Naive B cell (primary cell): ENCODE data around the gene ZFAND3. TPM values are rescaled to one million over a fixed set of nuclear protein-coding genes. Genes with fewer than 3 reads are reported as not detected.
A peak's percentile ranks its signal among the peaks of the same experiment; 100 is the strongest.
"Not testable (repeated sequence)": the region's sequence is repeated elsewhere in the genome, so short reads cannot be mapped to it uniquely, and the experiment has no call there.

Source experiments
- ATAC-seq, 2 donors: fragments of 150-1000 bp; cut with Tn5 transposase; 2 replicates each; pipeline ENCODE4 v1.10.0; 2021; ENCODE audit warnings: low read depth in 2 of 2, mild to moderate bottlenecking in 2 of 2, moderate library complexity in 2 of 2
- DNase-seq: peaks from one replicate; pipeline ENCODE4 v3.0.0; 2022
- H3K27ac Mint-ChIP-seq, 6 donors: one replicate each; pipeline ENCODE4 v1.8.0; 2020 to 2022; ENCODE audit warnings: mild to moderate bottlenecking in 6 of 6, mixed read lengths in 6 of 6, moderate library complexity in 5 of 6, inconsistent platforms in 2 of 6
- H3K27me3 Mint-ChIP-seq, 3 donors: one replicate each; pipeline ENCODE4 v1.8.0; 2021 to 2022; ENCODE audit warnings: mixed read lengths in 3 of 3, mild to moderate bottlenecking in 1 of 3
- H3K36me3 Mint-ChIP-seq, 2 donors: one replicate each; pipeline ENCODE4 v1.8.0; 2020 to 2022; ENCODE audit warnings: mixed read lengths in 2 of 2, inconsistent platforms in 1 of 2, mild to moderate bottlenecking in 1 of 2
- H3K4me1 Mint-ChIP-seq, 3 donors: one replicate each; pipeline ENCODE4 v1.8.0; 2020 to 2022; ENCODE audit warnings: mixed read lengths in 3 of 3, inconsistent platforms in 1 of 3, mild to moderate bottlenecking in 1 of 3, moderate library complexity in 1 of 3
- H3K4me3 Mint-ChIP-seq, 8 donors: one replicate each; pipeline ENCODE4 v1.8.0; 2020 to 2022; ENCODE audit warnings: mild to moderate bottlenecking in 8 of 8, mixed read lengths in 8 of 8, moderate library complexity in 8 of 8, inconsistent platforms in 2 of 8
- H3K9me3 Mint-ChIP-seq, 7 donors: one replicate each; pipeline ENCODE4 v1.8.0; 2020 to 2022; ENCODE audit warnings: mixed read lengths in 7 of 7, mild to moderate bottlenecking in 5 of 7, inconsistent platforms in 2 of 7, moderate library complexity in 1 of 7
- polyA plus RNA-seq, 6 donors: library from polyadenylated mRNA; unstranded; fragments of 300-500 nt; fragmentation: Illumina TruSeq; gene quantifications; one replicate each; pipeline ENCODE4 v1.2.3, GENCODE V29; 2021; ENCODE audit warnings: low read depth in 6 of 6

The ZFAND3 gene
- polyA plus RNA-seq, 6 donors from 2014 or later, result 1.9 to 6.7 (median 4.4) TPM

DNA sequence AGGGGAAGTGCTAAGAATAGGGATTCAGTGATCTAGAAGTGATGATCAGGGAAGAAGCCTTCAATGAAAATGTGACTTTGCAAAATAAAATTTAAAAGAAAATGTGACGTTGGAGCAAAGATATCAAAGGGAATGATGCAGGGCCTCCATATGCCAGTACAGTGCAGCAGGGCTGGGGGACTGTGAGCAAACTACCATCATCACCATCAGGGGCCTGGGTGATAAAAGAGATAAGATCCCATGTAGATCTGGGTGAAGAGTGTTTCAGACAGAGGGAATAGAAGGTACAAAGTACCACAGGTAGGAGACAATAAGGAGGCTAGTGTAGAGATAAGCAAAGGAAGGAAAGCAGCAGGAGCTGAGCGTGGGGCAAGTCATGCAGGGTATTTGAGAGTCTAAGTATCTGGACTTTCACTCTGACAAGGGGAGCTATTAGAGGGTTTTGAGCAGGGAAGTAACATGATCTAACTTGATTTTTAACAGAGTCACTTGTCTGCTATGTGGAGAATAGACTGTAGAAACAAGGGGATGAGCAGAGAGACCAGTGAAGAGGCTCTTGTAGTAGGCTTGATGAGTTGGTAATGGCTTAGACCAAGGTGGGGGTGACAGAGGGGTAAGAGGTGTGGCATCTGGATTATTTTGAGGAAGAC is 295.6 kb downstream of the ZFAND3 start:
- peaks cover 0 to 23% (median 2%) of the 10 kb centered on the region in 3 donors for H3K4me1 Mint-ChIP-seq
- peaks cover 8 to 16% of the 10 kb centered on the region in 2 donors for H3K36me3 Mint-ChIP-seq

DNA sequence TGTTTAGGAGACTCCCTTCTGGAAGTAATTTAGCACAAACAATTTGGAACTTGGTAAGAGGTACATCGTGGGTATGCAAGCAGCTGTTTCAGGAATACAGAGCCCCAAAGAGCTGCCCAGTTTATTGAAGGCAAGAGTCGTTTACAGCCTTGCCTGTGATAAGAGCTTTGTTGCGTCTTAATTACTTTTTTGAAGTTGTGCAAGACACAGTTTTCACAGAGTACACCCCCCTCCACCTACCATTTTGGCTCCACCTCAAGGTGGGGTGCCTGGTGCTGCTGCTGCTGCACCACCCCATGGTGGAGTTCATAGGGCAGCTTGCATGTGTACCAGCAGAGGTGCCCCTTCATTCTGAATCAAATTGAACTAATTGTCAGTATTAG is 296.1 kb downstream of the ZFAND3 start:
- no peaks in the 10 kb centered on the region for H3K27me3 Mint-ChIP-seq
- ATAC-seq (no peak), DNase-seq (no peak)
- H3K4me3 Mint-ChIP-seq, result no peak overlapping the region
- H3K4me1 Mint-ChIP-seq, result peaks cover 0 to 21% (median 2%) of the 10 kb centered on the region in 3 donors
- no peaks in the 10 kb centered on the region for H3K9me3 Mint-ChIP-seq
- peaks cover 8 to 21% of the 10 kb centered on the region in 2 donors for H3K36me3 Mint-ChIP-seq
- H3K27ac Mint-ChIP-seq, result peak overlapping the region in 1 of 6 donors; percentile 75

More for the DNA sequence above, 295.6 kb downstream of the ZFAND3 start:
- ATAC-seq (no peak), DNase-seq (no peak)
- Mint-ChIP-seq H3K4me3 (no peak overlapping the region), H3K9me3 (no peaks in the 10 kb centered on the region), H3K27ac (peak overlapping the region in 3 of 6 donors; percentile 60 to 75 (median 67)), H3K27me3 (no peaks in the 10 kb centered on the region)

DNA sequence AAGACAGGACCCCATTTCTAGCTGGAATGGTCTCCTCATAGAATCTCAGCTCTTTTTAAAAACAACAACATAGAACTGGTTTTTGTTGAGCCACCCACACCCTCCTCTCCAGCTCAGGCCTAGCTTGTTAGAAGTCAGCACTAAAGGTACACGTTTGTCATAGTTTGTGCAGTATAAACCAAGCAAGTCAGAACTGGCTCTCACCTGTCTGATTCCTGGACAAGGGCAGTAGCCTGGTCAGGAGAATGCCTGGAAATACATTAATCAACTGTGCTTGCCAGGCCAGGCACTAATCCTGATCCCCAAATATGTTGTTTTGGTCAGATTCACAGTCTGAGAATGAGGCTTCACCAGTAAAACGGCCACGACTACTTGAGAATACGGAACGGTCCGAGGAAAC is 296.7 kb downstream of the ZFAND3 start:
- Mint-ChIP-seq H3K36me3 (peaks cover 8 to 24% of the 10 kb centered on the region in 2 donors), H3K4me1 (peaks cover 0 to 21% (median 0%) of the 10 kb centered on the region in 3 donors), H3K27ac (peak overlapping the region in 1 of 6 donors; percentile 8), H3K27me3 (no peaks in the 10 kb centered on the region), H3K4me3 (no peak overlapping the region), H3K9me3 (no peaks in the 10 kb centered on the region)
- DNase-seq, result no peak
- no peak for ATAC-seq

DNA sequence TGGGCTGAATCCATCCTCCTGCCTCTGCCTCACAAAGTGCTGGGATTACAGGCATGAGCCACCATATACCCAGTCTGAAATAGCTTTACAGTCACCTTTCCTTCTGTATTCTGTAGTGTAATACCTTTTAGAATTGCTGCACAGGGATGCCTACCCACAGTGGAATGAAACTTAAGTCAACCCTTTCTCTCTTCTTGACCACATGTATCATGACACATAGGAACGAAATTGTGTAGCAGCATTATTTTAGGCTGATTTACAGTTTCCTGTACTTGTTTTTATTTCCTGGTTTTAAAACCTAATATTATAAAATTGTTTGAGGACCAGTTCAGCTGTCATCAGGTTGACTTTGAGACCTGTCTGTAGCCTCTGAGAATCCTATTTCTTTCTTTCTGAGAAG is 297.8 kb downstream of the ZFAND3 start:
- ATAC-seq (no peak), DNase-seq (no peak)
- Mint-ChIP-seq H3K4me1 (peaks cover 0 to 15% (median 0%) of the 10 kb centered on the region in 3 donors), H3K4me3 (no peak overlapping the region), H3K36me3 (peaks cover 16 to 29% of the 10 kb centered on the region in 2 donors), H3K27me3 (no peaks in the 10 kb centered on the region), H3K27ac (no peak overlapping the region), H3K9me3 (no peaks in the 10 kb centered on the region)

DNA sequence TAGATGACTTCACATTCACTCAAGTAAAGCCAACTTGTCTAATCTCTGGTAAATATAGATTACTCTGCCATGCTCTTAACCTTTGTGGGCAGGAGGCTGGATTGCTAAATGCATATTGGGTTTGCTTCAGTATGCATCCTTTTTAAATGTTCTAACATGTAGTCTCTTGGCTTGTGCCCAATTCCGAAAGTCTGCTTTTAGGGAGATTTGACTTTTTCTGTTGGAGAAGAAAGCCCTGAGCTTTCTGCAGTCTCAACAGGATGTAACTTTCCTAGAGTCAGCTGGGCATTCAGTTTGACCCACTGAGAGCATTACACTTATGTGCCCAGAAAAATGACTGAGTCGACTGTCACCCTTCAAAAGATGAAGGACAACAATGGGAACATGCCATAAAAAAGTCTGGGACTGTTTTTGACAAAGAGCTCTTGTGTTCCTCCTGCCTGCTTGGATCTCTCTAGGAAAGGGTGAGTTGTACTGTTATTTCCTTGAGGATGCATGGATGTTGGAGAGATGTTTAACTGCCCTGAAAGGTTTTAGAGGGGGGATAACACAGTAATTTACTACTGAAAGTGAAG is 299.4 kb downstream of the ZFAND3 start:
- Mint-ChIP-seq H3K27ac (peak overlapping the region in 1 of 6 donors; percentile 8), H3K4me3 (no peak overlapping the region), H3K9me3 (no peaks in the 10 kb centered on the region), H3K4me1 (peaks cover 0 to 7% (median 4%) of the 10 kb centered on the region in 3 donors), H3K36me3 (peaks cover 31 to 44% of the 10 kb centered on the region in 2 donors), H3K27me3 (no peaks in the 10 kb centered on the region)
- ATAC-seq (no peak), DNase-seq (no peak)

DNA sequence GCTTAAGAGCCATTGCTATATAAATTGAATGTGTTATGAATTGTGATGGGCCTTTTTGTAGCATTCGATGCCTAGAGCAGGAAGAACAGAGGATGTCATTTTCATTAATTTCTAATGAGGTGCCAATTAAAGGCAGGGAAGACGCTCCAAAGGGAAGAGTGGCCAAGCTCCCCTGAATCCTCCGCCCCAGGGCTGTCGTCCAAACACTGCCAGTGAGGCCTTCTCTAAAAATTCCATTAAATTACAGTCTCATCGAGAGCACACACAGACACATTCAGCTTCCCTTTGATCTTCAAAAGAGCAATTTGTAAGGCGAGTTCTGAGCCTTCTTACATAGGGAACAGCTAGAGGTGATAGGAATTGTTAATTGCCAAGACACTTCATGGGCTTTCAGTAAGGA is 300.0 kb downstream of the ZFAND3 start:
- H3K27me3 Mint-ChIP-seq, result no peaks in the 10 kb centered on the region
- no peak for ATAC-seq
- no peak overlapping the region for H3K4me3 Mint-ChIP-seq
- no peak for DNase-seq
- peaks cover 31 to 45% of the 10 kb centered on the region in 2 donors for H3K36me3 Mint-ChIP-seq
- peaks cover 0 to 4% (median under 1%) of the 10 kb centered on the region in 3 donors for H3K4me1 Mint-ChIP-seq
- no peak overlapping the region for H3K27ac Mint-ChIP-seq
- no peaks in the 10 kb centered on the region for H3K9me3 Mint-ChIP-seq

DNA sequence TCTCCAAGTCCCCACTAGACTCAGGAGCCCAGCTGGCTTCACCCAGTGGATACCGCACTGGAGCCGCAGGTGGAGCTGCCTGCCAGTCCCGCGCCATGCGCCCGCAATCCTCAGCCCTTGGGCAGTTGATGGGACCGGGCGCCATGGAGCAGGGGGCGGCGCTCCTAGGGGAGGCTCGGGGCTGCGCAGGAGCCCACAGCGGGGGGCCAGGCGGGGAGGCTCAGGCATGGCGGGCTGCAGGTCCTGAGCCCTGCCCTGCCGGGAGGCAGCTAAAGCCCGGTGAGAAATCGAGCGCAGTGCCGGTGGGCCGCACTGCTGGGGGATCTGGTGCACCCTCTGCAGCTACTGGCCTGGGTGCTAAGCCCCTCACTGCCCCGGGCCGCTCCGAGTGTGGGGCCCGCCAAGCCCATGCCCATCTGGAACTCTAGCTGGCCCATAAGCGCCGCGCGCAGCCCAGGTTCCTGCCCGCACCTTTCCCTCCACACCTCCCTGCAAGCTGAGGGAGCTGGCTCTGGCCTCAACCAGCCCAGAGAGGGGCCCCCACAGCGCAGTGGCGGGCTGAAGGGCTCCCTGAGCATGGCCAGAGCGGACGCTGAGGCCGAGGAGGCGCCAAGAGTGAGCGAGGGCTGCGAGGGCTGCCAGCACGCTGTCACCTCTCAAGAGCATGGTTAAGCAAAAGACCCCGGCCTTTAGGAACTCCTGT is 304.8 kb downstream of the ZFAND3 start:
- not testable (repeated sequence) for H3K4me3 Mint-ChIP-seq, DNase-seq, ATAC-seq, H3K27me3 Mint-ChIP-seq, H3K9me3 Mint-ChIP-seq, H3K27ac Mint-ChIP-seq
- H3K4me1 Mint-ChIP-seq, result peaks cover 5 to 20% (median 6%) of the 10 kb centered on the region in 3 donors
- H3K36me3 Mint-ChIP-seq, result peaks cover 33 to 62% of the 10 kb centered on the region in 2 donors

DNA sequence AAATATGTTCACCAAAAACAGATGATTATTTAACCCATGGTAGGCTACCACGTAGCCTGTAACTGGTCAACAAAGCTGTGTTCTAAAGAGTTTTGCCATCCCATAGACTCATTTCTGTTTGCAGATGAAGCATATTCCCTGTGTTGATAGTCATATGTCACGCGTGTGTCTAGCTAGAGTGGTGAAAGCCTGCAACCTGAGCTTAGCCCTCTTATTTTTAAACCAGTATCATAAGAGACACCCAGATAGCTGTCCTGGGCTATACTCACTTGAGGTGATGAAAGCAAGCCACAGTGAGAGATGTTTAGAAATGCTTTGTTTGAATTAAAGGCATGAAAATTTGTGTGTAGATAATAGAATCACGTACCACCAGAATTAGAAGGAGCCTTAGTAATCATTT is 307.8 kb downstream of the ZFAND3 start:
- H3K27me3 Mint-ChIP-seq, result no peaks in the 10 kb centered on the region
- H3K27ac Mint-ChIP-seq, result no peak overlapping the region
- no peak overlapping the region for H3K4me3 Mint-ChIP-seq
- ATAC-seq, result no peak
- H3K9me3 Mint-ChIP-seq, result peaks cover 0 to 7% (median 2%) of the 10 kb centered on the region in 7 donors
- no peak for DNase-seq
- peaks cover 5 to 30% (median 26%) of the 10 kb centered on the region in 3 donors for H3K4me1 Mint-ChIP-seq
- peaks cover 31 to 45% of the 10 kb centered on the region in 2 donors for H3K36me3 Mint-ChIP-seq

DNA sequence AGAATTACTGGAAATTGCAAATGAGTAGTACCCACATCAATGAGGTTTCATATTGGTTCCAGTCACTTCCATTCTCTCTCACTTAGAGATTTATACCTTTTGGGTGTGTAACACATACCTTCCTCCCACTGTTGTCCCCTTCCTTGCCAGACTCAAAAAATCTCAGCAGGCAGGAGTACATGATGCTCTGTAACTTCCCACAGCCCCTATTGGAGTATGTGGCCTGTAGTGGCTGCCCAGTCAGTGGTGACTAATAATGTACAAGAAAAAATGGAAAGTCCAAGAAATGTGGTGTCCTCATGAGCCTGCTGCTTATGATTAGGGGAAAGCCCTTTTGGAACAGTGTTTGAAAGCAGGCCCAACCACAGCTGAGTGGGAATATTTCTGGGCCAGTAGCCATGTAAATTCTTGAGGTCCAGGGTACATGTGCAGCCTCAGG is 312.0 kb downstream of the ZFAND3 start:
- ATAC-seq (no peak), DNase-seq (no peak)
- no peak overlapping the region for H3K27ac Mint-ChIP-seq
- peaks cover 0 to 7% (median 0%) of the 10 kb centered on the region in 7 donors for H3K9me3 Mint-ChIP-seq
- H3K4me1 Mint-ChIP-seq, result peaks cover 6 to 38% (median 31%) of the 10 kb centered on the region in 3 donors
- peaks cover 16 to 38% of the 10 kb centered on the region in 2 donors for H3K36me3 Mint-ChIP-seq
- no peaks in the 10 kb centered on the region for H3K27me3 Mint-ChIP-seq
- no peak overlapping the region for H3K4me3 Mint-ChIP-seq

DNA sequence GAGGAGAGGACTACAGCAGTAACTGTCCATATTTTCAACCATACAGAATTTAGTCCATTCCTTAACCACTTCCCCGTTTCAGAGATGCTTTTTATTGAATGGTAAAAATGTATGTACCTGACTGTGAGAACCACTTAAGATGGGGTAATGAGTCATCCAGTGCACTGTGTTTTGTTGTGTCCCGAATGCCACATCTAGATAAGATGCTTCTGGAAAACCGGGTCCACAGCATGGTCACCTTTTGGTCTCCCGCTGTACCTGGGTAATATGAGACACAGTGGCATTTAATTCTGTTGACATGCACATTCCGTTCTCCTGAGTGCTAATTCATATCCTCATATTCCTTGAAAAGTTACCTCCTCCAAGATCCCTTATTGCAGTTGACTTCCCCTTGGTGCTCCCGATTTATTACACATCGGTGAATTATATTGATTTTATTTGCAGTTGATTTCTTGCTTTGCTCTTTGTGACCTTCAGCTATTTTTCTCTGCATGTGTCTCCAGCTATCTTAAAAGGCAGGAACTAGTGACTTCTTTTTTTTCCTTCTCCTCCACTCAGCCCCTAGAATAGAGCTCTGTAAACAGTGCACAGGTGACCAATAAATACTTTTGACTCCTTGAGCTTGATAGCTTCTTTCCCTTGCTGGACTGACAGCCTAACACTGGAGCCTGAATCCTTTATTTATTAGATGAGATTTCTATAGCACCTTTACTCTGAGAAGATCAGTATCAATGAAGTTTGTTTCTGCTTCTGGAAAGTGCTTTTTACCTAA is 314.6 kb downstream of the ZFAND3 start:
- Mint-ChIP-seq H3K4me3 (peak overlapping the region in 1 of 8 donors; percentile 3), H3K4me1 (peaks cover 9 to 28% (median 27%) of the 10 kb centered on the region in 3 donors), H3K9me3 (peaks cover 0 to 7% (median 0%) of the 10 kb centered on the region in 7 donors), H3K27ac (no peak overlapping the region), H3K27me3 (no peaks in the 10 kb centered on the region), H3K36me3 (peaks cover 17 to 26% of the 10 kb centered on the region in 2 donors)
- ATAC-seq (no peak), DNase-seq (no peak)

DNA sequence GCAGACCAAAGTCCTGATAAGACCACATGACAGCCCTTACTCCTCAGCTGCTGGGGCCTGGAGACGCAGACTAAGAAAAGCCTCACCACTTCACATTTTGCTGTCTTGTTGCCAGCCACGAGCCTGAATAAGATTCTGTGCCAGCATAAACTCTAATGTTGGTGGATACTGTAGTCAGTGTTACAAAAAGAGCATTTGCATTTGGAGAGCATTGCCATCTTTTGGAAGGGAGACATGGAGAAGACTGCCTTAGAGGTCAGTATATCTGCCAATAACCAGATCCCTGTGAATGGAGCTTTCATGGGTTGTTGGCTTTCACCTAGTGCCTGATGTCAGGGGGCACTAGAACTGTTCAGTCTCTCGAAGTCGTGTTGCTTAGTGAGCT is 315.2 kb downstream of the ZFAND3 start:
- Mint-ChIP-seq H3K4me3 (peak overlapping the region in 1 of 8 donors; percentile 3), H3K9me3 (peaks cover 0 to 2% (median 0%) of the 10 kb centered on the region in 7 donors), H3K4me1 (peaks cover 10 to 31% (median 28%) of the 10 kb centered on the region in 3 donors), H3K27me3 (no peaks in the 10 kb centered on the region), H3K27ac (no peak overlapping the region), H3K36me3 (peaks cover 12 to 27% of the 10 kb centered on the region in 2 donors)
- ATAC-seq, result no peak
- DNase-seq, result no peak

DNA sequence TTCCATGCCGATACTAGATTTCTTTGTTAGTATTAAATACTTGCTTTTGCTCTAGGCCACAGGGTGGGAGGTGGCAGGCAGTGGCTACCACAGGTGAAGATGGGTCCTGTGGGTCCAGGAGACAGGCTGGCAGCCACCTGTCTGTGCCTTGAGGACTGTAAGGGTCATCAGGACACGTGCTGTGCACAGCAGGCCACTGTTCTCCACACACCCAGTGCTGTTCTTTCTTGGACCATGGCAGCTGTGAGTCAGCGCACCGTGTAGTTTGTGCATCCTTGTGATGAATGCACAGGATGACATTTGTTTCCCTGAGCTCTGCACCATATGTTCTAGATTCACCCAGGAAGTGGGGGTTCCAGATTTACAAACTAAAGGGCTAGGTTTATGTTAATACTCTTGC is 317.0 kb downstream of the ZFAND3 start:
- no peak for ATAC-seq
- peaks cover 10 to 33% (median 17%) of the 10 kb centered on the region in 3 donors for H3K4me1 Mint-ChIP-seq
- no peak for DNase-seq
- peak overlapping the region in 1 of 6 donors; percentile 69 for H3K27ac Mint-ChIP-seq
- H3K36me3 Mint-ChIP-seq, result peaks cover 9 to 30% of the 10 kb centered on the region in 2 donors
- no peak overlapping the region for H3K4me3 Mint-ChIP-seq
- no peaks in the 10 kb centered on the region for H3K27me3 Mint-ChIP-seq
- H3K9me3 Mint-ChIP-seq, result no peaks in the 10 kb centered on the region
